GM19372 (cell line): ENCODE measurements around the gene SERPINI1.
A peak's percentile ranks its signal among the peaks of the same experiment; 100 is the strongest.

Experiments used
- ATAC-seq: cut with Tn5 transposase; IDR thresholded peaks from one replicate; pipeline ENCODE4 v1.9.1; 2021; ENCODE audit warnings: mild to moderate bottlenecking, low read depth, moderate library complexity; ENCODE audit not compliant: unreplicated experiment

Gene SERPINI1

DNA sequence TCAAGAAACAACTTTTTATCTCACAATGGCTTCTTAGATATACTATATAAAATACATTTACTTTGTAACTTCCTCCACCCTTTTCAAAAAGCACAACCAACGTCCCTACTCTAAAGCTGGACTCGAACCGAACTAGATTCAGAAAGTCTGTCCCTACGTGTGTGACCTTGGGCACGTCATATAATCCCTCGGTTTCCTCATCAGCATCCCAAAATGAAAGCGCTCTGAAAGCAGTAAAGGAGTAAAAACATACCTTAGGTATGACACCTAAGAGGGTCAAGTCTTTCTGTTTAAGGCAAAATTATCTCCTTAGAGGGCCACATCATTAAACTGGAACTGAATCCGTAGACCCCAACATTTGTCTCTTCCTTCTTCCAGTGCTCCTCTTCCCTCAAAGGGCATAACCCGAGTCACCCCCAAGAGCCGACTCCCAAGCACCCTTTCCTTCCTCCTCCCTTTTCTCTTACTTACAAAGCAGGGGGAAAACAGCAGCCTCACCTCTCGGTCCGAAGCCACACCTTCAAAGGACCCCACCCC is 1.5 kb upstream of the SERPINI1 start:
- no peak for ATAC-seq

DNA sequence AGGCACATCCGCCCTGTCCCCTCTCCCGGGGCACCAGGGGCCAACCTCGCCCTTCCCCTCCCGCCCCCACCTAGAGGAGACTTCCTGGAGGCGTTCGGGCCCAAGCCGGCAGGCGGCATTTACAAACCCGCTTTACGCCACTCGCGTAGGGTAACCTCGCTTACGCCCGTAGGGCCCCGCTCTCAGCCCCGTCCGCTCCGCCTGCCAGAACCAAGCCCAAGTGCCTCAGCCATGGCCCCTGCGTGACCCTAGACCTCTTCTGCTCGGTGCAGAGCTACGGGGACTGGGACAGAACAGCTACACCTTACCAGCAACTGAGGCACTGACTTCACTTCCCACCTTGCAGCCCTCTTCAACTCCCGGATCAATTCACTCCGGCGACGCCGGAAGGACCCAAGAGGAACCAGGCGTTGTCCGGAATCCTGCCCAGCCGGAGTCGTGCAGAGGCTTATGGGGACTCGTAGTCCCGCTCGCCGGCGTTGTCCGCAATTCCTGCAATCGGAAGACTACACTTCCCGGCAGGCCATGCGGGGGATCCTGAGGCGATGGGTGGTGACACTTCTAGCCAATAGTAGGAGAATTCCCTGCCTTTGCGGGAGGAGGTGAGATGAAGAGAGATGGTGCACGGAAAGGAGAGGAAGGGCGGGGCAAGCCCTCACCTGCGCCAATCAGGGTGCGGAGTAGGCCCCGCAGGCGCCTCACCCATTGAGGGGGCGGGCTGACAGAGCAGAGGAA is 856 bp upstream of the SERPINI1 start, which contains the start of gene PDCD10:
TSS of gene PDCD10 (minus strand) at position 395 of the 735 bp plus-strand sequence. CDS start 14,735 bp downstream, outside the sequence.
- ATAC-seq = peak; percentile 80

DNA sequence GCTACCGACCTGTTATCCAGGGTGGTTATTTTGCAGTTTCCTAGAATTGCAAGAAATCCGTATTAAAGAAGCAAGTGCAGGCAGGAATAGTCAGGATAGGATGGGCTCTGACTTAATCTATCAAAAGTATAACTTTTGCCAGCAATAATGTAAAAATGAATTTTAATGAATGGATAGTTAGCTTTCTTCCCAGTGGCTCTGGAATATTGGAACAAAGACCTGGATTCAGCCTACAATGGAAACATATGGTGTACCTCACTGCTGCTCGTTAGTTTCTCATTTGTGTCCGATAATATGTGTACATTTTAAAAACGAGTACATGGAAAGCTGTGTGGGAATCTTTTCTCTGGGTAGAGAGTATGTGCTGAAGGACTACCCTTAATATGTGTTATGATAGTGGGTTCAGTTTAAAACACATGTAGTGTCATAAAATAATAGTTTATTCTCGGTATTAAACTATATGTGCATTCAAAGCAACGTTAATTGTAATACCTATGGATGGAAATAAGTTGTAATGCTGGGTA is 805 bp downstream of the SERPINI1 start:
- no peak for ATAC-seq

DNA sequence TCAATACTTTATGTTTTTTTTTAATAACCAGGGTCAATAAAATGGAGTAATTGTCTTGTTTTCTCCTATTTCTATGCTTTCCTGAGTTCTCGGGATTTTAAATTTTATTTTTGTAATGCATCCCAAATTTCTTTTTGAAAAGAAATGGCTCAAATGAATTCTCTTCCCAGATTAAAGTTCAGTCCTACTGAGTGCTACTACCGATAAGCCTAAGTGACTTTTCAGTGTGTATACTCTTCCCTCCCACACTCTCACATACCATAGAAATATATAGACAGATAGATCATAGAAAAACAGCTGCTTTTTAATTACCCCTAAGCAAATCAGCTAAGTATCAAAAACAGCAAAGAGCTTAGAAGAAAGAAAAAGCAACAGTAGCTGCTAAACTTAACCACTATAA is 1.5 kb downstream of the SERPINI1 start:
- no peak for ATAC-seq

DNA sequence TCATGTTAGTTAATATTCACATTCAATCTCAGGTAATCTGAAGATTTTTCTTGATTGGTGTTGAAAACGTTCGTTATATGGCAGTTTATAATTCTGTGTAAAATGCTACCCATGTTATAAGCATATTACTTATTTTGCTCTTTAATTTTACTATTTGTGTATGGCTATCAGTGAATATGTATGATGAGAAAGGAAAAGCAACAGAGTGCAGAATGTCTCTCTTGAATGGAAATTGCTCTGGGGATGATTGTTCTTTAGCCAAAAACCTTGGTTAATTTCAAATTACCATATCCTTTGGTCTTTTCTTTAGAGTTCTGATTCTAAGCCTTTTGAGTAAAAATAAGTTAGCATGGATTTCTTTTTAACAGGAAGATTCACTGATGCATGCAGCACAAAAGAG is 2.5 kb downstream of the SERPINI1 start:
- ATAC-seq = no peak

DNA sequence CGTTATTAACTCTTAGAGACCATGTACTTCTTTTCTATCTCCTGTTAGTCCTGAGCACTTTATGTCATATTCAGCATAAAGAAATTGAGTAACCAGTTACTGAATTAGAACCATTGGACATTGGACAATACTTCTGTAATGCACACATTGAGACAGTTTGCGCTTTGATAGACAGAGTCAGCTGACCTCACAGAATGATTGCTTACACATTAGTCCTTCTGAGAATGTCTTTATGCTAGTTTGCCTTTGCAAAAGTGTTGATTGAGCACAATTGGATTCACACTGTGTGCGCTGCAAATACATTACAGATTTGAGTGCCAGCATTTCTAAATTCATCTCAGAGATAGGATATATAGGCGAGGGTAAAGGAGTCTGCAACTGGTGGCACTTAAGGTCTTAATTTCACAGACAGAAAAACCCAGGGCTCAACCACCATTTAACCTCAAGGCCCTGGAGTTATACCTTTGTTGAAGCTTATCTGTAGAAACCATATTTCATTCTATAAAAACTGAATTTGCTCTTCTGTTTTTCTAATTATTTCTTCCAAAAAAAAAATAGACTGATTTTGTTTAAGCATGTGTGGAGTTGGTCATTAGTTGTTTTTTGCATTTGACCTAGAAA is 3.8 kb downstream of the SERPINI1 start:
- ATAC-seq = no peak

DNA sequence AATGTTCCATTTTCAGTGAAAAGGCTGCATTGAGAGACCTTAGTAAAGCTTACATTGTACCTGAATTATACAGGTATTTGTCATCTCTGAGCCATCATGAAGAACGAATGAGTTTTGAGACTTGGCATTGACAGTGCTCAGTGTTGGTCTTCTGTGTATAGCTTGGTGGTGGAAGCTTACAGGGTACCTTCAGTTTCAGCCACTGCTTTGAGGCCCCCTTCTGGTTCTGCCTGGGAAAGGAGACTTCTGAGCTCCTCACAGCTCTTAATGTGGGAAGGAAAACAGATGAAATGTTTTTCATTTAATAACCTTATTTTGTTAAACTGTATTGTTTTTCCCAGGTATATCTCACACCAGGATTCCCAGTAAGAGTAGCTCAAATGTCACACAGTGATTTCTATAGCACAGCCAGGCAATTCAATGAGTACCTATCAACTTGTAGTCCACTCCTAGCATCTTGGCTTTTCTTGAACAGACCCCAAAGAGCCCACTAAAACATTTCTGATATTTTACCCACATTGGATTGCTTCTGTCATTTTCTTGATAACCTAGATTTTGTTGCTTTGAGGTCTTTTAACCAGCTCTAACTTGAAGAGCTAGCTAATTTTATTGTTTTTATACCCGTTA is 5.6 kb downstream of the SERPINI1 start:
- peak; percentile 94 for ATAC-seq

DNA sequence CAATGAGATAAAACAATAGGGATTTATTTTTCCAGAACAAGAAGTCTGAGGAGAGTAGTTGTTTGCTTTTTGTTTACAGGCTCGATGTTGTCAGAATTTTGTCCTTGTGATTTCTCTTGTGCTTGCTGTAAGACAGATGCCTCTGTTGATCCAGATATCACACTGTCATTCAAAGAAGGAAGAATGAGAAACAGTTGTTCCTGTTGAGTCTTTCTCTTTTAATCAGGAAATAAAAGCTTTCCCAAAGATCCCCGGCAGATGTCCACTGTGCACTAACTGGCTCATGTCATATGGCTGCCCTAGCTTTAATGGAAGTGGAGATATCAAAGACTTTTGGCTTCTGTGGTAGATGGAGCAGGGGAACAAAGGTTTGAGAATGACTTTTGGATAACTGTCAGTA is 6.8 kb downstream of the SERPINI1 start:
- ATAC-seq = no peak

DNA sequence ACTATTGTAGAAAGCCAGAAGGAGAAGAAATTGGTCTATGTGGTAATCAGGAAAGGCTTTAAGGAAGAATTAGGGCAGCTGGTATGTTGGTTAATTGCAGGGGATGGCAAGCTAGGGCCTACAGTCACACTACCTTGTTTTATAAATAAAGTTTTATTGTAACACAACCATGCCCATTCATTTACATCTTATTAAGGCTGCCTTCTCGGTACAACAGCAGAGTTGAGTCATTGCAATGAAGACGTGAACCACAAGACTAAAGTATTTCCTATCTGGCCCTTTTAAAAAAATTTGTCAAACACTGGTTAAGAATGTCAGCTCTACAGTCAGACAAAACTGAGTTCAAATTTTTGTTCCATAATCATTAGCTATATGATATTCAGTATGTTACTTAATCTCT is 8.3 kb downstream of the SERPINI1 start:
- no peak for ATAC-seq

DNA sequence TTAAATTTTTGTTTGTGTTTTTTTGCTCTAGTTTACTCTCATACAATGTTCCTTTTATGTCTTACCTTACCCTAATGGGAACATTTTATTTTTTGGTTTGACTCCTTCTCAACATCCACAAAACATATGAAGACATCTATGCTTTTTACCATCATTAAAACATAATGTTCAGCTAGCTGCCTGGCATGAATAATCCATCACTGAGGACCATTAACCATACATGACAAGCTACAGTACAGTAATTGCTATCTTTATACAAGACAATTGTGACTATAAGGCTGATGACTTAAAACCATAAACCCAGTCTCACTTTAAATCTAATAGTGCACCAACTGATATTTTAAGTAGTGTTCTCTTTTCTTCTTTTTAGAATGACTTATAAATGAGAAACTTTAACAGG is 13.7 kb downstream of the SERPINI1 start:
- no peak for ATAC-seq

DNA sequence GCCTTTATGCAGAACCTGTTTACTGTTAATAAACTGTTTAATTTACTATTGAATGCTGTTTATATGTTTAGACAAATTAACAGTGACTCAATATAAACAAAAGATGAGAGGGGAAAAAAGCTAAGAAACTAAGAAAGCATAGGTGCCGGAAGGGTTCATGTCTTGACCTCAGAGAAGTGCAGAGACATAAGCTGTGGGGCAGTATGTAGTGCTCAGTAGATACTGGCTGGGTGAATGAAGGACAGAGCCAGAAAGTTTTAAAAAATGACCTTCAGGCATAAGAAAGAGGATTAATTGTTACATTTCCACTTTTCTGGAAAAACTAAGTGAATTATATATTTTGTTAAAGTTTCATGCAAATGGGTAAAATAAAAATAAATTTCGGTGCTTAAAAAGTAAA is 14.2 kb downstream of the SERPINI1 start:
- no peak for ATAC-seq

DNA sequence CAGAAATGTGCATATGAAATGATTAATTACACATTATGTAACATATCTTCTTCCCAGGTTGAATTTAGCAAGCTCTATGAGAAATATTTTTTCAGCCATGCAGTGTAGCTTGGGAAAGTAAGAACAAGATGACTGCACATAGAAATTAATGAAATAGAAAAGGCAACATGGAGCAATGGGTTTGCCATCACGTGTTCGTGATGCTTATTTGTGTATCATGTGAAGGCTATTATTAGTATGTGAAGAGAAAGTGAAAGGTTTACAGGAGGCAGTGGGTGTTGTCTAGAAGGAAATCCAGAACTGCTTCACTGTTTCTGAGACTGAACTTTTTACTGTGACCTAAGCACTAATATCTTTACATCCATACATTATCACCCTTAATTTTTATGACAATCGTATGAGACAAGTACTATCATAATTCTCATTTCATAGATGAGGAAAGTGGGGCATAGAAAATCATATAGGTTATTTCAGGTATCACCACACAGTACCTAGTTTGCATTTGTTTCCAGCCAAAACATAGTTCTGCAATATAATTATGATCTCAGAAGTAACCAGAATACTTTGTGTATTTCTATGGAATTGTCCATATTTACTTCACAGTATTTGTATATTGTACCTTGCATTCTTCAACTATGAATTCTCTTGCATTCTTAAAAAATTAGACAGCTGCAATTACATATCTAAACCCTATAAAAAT is 14.9 kb downstream of the SERPINI1 start:
- ATAC-seq = peak; percentile 100

DNA sequence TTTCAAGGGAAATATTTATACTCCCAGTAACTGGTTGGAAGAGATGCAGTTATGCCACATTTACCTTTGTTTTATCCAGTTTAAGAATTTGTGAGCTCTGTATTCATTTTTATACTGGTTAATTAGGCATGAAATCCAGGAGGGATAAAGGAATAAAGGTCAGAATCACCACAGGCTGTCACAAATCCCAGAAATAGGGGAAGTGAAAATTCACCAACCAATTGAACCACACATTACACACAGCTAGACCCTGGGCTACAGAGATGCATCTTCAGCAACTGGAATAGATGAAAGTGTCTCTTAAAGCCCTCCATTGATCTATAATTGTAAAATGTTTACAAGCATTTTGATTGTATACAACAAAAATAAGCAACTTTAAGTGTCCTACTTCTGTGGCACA is 18.5 kb downstream of the SERPINI1 start:
- ATAC-seq = no peak

DNA sequence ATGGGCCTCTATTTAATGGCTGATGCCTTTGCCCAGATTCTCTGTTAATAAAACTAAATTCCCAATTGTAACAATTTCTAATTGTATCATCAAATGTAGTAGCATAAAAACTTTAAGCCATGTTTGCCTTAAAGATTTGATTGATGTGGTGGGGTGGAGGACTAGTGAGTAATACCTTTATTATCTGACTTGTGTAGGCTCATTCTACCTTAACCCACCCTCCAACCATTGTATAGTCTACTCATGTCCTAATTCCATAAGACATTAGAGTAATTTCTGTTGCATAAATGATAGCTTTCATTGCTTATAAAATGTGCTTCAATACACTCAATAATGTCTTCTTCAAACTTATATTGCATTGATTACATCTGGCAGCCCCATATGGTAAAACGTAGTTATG is 25.8 kb downstream of the SERPINI1 start:
- ATAC-seq = no peak

DNA sequence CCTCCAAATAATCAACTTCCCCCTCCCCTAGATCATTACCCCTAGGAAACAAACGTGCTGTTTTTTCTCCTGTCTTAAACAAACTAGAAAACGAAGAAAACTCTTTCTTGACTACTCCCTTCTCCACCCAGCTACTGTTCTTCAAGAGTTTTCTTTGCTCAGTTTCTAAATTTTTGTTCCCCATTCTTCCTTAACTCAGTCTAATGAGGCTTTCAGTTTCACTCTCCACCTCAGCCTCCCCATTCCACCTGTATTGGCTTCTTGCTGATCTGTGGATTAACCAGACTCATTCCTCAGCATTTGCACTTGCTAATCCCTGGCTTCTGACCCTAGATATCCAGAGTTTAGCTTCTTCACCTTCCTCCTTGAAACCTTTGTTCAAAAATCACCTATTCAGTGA is 26.8 kb downstream of the SERPINI1 start:
- ATAC-seq = no peak

DNA sequence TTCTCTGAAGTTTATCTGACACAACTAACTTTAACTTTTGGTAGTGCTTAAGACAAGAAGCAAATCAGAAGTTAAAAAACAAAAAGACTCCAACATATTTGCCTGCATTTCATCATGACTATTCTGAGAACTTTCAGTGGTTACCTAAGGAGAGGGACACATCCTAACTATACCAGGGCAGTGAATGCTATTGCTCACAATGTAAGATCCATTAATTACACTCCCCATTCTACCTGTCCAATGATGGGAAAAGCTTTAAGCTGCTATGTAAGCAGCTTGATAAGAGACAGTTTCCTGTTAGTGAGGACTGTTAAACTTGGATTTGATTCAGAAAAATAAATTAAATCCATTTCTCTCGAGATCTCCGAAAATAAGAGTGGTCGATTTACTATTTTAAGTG is 37.5 kb downstream of the SERPINI1 start:
- ATAC-seq = peak; percentile 36

DNA sequence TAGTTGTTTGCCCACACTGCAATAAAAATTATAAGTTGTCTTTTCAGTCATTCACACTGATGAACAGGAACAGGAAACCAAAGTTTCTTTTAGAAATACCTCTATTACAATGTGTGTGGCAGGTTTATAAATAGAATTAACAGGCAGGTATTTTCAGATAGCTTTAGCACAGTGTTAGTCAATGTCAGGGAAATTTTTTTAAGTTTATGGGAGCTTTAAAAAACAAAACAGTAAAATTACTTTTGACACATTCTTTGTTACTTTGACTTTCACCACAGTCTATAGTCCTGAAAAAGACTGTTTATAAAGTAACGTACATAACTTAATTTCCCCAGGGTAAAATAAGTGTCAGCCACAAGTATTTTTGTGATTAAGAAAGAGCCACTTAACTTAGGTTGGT is 38.1 kb downstream of the SERPINI1 start:
- ATAC-seq = peak; percentile 81

DNA sequence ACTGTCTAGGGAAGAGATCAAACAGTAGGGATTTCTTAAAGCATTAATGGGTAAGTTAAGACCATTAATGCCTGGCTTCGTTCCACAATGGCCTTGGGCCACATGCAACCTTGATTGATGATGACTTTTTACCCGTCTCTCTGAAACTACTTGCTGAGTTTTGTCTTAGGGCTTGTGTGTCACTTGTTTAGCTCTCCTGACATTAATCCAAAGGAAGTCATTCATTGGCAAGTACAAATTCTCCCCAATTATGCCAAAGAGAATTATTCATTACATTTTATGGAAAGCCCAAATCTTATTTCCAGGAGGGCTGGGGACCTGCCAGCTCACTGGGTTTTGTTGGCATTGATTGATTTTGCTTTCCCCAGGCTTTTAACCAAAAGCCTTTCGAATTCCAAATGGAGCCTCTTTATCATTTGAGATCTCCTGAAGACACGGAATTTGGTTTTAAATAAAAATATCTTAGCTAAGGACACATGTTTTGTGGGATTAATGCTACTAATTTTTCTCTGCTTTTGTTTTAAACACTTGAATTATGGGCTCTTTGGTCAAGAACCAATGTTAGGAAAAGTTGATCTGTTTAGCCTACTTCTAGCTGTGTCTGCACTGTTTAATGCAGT is 40.7 kb downstream of the SERPINI1 start:
- ATAC-seq = no peak

DNA sequence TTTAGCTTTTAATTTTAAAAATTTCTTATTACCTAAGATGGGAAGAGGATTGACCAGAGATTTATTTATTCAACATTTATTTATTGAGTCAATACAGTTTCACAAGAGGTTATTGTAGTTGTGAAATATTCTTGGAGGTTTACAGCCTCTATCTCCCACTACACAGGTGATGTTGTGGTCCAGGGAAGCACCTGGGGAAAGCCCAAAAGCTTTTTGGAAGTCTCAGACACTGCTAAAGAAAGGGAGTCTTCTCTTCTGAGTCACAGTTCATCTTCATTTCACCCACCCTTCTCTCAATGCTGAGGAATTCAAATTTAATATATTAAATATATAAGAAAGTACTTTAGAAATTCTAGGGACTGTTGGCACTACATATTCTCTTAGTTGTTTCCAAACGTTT is 41.8 kb downstream of the SERPINI1 start:
- ATAC-seq = no peak

DNA sequence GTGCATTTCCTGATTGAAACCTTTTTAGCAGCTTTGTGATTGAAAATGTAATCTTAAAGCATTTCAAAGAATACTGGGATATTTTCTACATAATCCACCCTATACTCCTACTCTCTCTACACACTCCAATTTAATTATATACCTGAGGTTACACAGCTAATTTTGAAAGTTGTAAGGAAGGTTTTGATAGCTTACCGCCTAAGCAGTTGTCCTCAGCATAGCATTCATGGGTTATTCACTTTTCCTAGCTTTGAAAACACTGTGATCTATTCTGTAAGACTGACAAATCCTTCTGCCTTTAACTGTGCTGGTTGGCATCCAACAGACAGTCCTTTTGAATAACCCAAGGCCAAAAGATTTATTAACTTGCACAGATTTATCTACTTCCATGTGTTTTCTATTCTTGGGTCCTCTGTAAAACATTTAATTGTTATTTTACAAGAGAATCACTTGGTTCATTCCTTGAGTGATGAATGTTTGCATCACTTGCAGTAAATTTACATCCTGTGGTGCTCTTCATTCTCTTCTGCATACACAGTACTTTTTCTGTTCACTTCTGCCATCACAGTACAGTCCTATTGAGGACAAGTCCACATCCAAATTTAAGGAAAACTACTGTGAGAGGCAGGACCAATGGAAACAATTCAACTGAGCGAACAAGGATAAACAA is 44.8 kb downstream of the SERPINI1 start:
- ATAC-seq = no peak
